HUES64 (cell line): Measurements from ENCODE around the gene IL3RA.
"Not testable (repeated sequence)": the region's sequence is repeated elsewhere in the genome, so short reads cannot be mapped to it uniquely, and the experiment has no call there.

ENCODE experiments used
- H3K27ac ChIP-seq: 2 replicates; pipeline ENCODE4 v1.7.0; 2013; ENCODE audit warnings: low read depth, low read length, inconsistent platforms
- H3K27me3 ChIP-seq: 2 replicates; pipeline ENCODE4 v1.6.1; 2013; ENCODE audit warnings: mild to moderate bottlenecking, low read length; ENCODE audit not compliant: insufficient read depth
- H3K36me3 ChIP-seq: 2 replicates; pipeline ENCODE4 v1.6.1; 2013; ENCODE audit warnings: mild to moderate bottlenecking, low read length; ENCODE audit not compliant: insufficient read depth
- H3K4me1 ChIP-seq: 2 replicates; pipeline ENCODE4 v1.6.1; 2013; ENCODE audit warnings: mild to moderate bottlenecking, low read length, moderate library complexity; ENCODE audit not compliant: insufficient read depth
- H3K4me3 ChIP-seq: 2 replicates; pipeline ENCODE4 v1.5.1; 2013; ENCODE audit warnings: mild to moderate bottlenecking, low read length, moderate library complexity
- H3K9ac ChIP-seq: 2 replicates; pipeline ENCODE4 v1.6.1; 2013; ENCODE audit warnings: mild to moderate bottlenecking, low read depth, low read length
- H3K9me3 ChIP-seq: 2 replicates; pipeline ENCODE4 v1.6.1; 2013; ENCODE audit warnings: low read depth, low read length; ENCODE audit not compliant: insufficient read depth
- WGBS: fragments of 150-250, 120-280 bp; methylation state at CpG from one replicate; pipeline ENCODE4 v1.1.7; 2013; ENCODE audit warnings: missing lambda C conversion rate; 5-methylcytosine and 5-hydroxymethylcytosine counted together

IL3RA gene

GRCh38 chrX:1418901-1419544, 82.4 kb downstream of the IL3RA start:
- Histone ChIP-seq H3K27ac (peak overlapping the region; percentile 26; the same call in 1 of the 2 replicates), H3K4me3 (no peak overlapping the region), H3K36me3 (peaks cover 82% of the 10 kb centered on the region), H3K4me1 (no peaks in the 10 kb centered on the region), H3K9ac (no peak overlapping the region), H3K9me3 (peaks cover 18% of the 10 kb centered on the region), H3K27me3 (no peaks in the 10 kb centered on the region)
- 87% methylated on average over 29 of the region's 29 CpGs for WGBS

GRCh38 chrX:1419545-1420355, 83.2 kb downstream of the IL3RA start:
- 84% methylated on average over 19 of the region's 19 CpGs for WGBS
- no peaks in the 10 kb centered on the region for H3K4me1 ChIP-seq
- H3K36me3 ChIP-seq = peaks cover 84% of the 10 kb centered on the region
- H3K27me3 ChIP-seq = no peaks in the 10 kb centered on the region
- no peak overlapping the region for H3K9ac ChIP-seq
- H3K4me3 ChIP-seq = no peak overlapping the region
- peaks cover 18% of the 10 kb centered on the region for H3K9me3 ChIP-seq
- peak overlapping the region; percentile 26; the same call in 1 of the 2 replicates for H3K27ac ChIP-seq

GRCh38 chrX:1420371-1420770, 83.8 kb downstream of the IL3RA start:
- Histone ChIP-seq H3K27ac (no peak overlapping the region), H3K4me1 (no peaks in the 10 kb centered on the region), H3K27me3 (no peaks in the 10 kb centered on the region), H3K36me3 (peaks cover 90% of the 10 kb centered on the region), H3K9ac (no peak overlapping the region), H3K4me3 (no peak overlapping the region), H3K9me3 (peaks cover 22% of the 10 kb centered on the region)
- 79% methylated on average over 13 of the region's 14 CpGs for WGBS

- H3K9me3 ChIP-seq = peaks cover 22% of the 10 kb centered on the region
- no peak overlapping the region for H3K27ac ChIP-seq
- H3K27me3 ChIP-seq = no peaks in the 10 kb centered on the region
- no peak overlapping the region for H3K4me3 ChIP-seq
- no peak overlapping the region for H3K9ac ChIP-seq
- H3K36me3 ChIP-seq = peaks cover 91% of the 10 kb centered on the region
- 95% methylated on average over 18 of the region's 19 CpGs for WGBS
- H3K4me1 ChIP-seq = no peaks in the 10 kb centered on the region
Measured at GRCh38 chrX:1421433-1422134, 85.0 kb downstream of the IL3RA start.

GRCh38 chrX:1422135-1422465, 85.5 kb downstream of the IL3RA start:
- Histone ChIP-seq H3K4me3 (no peak overlapping the region), H3K4me1 (no peaks in the 10 kb centered on the region), H3K9me3 (peaks cover 22% of the 10 kb centered on the region), H3K9ac (no peak overlapping the region), H3K27me3 (no peaks in the 10 kb centered on the region), H3K36me3 (peaks cover 89% of the 10 kb centered on the region), H3K27ac (no peak overlapping the region)
- WGBS = 94% methylated on average over 4 of the region's 4 CpGs

- no peak overlapping the region for H3K27ac ChIP-seq
- H3K9ac ChIP-seq = no peak overlapping the region
- H3K4me1 ChIP-seq = no peaks in the 10 kb centered on the region
- H3K4me3 ChIP-seq = no peak overlapping the region
- H3K9me3 ChIP-seq = peaks cover 20% of the 10 kb centered on the region
- 100% methylated on average over 2 of the region's 2 CpGs for WGBS
- H3K36me3 ChIP-seq = peaks cover 88% of the 10 kb centered on the region
- no peaks in the 10 kb centered on the region for H3K27me3 ChIP-seq
Measured at GRCh38 chrX:1423215-1423614, 86.6 kb downstream of the IL3RA start.

- 81% methylated on average over 9 of the region's 9 CpGs for WGBS
- Histone ChIP-seq H3K27me3 (no peaks in the 10 kb centered on the region), H3K4me1 (no peaks in the 10 kb centered on the region), H3K9me3 (peaks cover 18% of the 10 kb centered on the region; the same call in 1 of the 2 replicates), H3K36me3 (peaks cover 80% of the 10 kb centered on the region), H3K27ac (no peak overlapping the region), H3K4me3 (no peak overlapping the region), H3K9ac (no peak overlapping the region)
Measured at GRCh38 chrX:1424147-1424851, 87.7 kb downstream of the IL3RA start.

- WGBS = 86% methylated on average over 10 of the region's 10 CpGs
- Histone ChIP-seq H3K9ac (no peak overlapping the region), H3K27ac (no peak overlapping the region), H3K36me3 (peaks cover 81% of the 10 kb centered on the region), H3K4me3 (no peak overlapping the region), H3K27me3 (no peaks in the 10 kb centered on the region), H3K4me1 (no peaks in the 10 kb centered on the region), H3K9me3 (peaks cover 18% of the 10 kb centered on the region; the same call in 1 of the 2 replicates)
Measured at GRCh38 chrX:1425381-1425780, 88.8 kb downstream of the IL3RA start.

- H3K9ac ChIP-seq, H3K27ac ChIP-seq, H3K4me3 ChIP-seq, H3K27me3 ChIP-seq, H3K4me1 ChIP-seq: not testable (repeated sequence)
- 94% methylated on average over 16 of the region's 16 CpGs for WGBS
- Histone ChIP-seq H3K9me3 (peaks cover 18% of the 10 kb centered on the region; the same call in 1 of the 2 replicates), H3K36me3 (peaks cover 73% of the 10 kb centered on the region)
Measured at GRCh38 chrX:1426321-1426720, 89.7 kb downstream of the IL3RA start.

GRCh38 chrX:1427756-1428155, 91.2 kb downstream of the IL3RA start:
- Histone ChIP-seq H3K36me3 (peaks cover 68% of the 10 kb centered on the region), H3K4me1 (no peaks in the 10 kb centered on the region), H3K9ac (no peak overlapping the region), H3K9me3 (peaks cover 7% of the 10 kb centered on the region; the same call in 1 of the 2 replicates), H3K27me3 (no peaks in the 10 kb centered on the region), H3K4me3 (no peak overlapping the region), H3K27ac (no peak overlapping the region)
- 94% methylated on average over 32 of the region's 32 CpGs for WGBS
